Chondrocyte (in vitro differentiated cells): Measurements from ENCODE around the gene AURKAIP1. TPM values are rescaled to one million over a fixed set of nuclear protein-coding genes. Genes with fewer than 3 reads are reported as not detected.
"Not testable (repeated sequence)": the region's sequence is repeated elsewhere in the genome, so short reads cannot be mapped to it uniquely, and the experiment has no call there.

Source experiments
- DNase-seq: peaks from one replicate; pipeline ENCODE4 v3.0.0; 2021; ENCODE audit warnings: mixed read lengths, low spot score
- H3K27ac Mint-ChIP-seq: one replicate; pipeline ENCODE4 v1.8.0; 2021; ENCODE audit warnings: mild to moderate bottlenecking, moderate library complexity, mixed read lengths; ENCODE audit not compliant: unreplicated experiment
- H3K27me3 Mint-ChIP-seq: 2 replicates; pipeline ENCODE4 v1.8.0; 2021; ENCODE audit warnings: low read depth, mixed read lengths
- H3K36me3 Mint-ChIP-seq: 2 replicates; pipeline ENCODE4 v1.8.0; 2021; ENCODE audit warnings: low read depth, mixed read lengths
- H3K4me1 Mint-ChIP-seq: 2 replicates; pipeline ENCODE4 v1.8.0; 2021; ENCODE audit warnings: low read depth, mild to moderate bottlenecking, mixed read lengths
- H3K4me3 Mint-ChIP-seq: one replicate; pipeline ENCODE4 v1.8.0; 2021; ENCODE audit warnings: mild to moderate bottlenecking, moderate library complexity, mixed read lengths; ENCODE audit not compliant: unreplicated experiment
- H3K9me3 Mint-ChIP-seq: 2 replicates; pipeline ENCODE4 v1.8.0; 2021; ENCODE audit warnings: low read depth, mixed read lengths
- CTCF ChIP-seq: fragments of 200-600 bp; sonication (generic); IDR thresholded peaks from 2 replicates; pipeline ENCODE4 v1.5.0; 2021; ENCODE audit warnings: antibody characterized with exemption, mild to moderate bottlenecking, moderate library complexity
- total RNA-seq: library from RNA; stranded (reverse); gene quantifications from 3 replicates; pipeline ENCODE4 v1.2.1, GENCODE V29; 2021

AURKAIP1 gene
- total RNA-seq, 1 donor from 2014 or later: 89.0 TPM

- H3K4me3 Mint-ChIP-seq: no peak overlapping the region
- H3K27ac Mint-ChIP-seq: no peak overlapping the region
- no peaks in the 10 kb centered on the region for H3K9me3 Mint-ChIP-seq
- TF ChIP-seq CTCF: peak; percentile 94
- no peak for DNase-seq
- H3K4me1 Mint-ChIP-seq: peaks cover 26% of the 10 kb centered on the region
- H3K27me3 Mint-ChIP-seq: no peaks in the 10 kb centered on the region
- H3K36me3 Mint-ChIP-seq: peaks cover 2% of the 10 kb centered on the region
Observed at GRCh38 chr1:1371746-1372711, 3.0 kb downstream of the AURKAIP1 start.

GRCh38 chr1:1371364-1371745 is 3.7 kb downstream of the AURKAIP1 start:
- no peak overlapping the region for H3K27ac Mint-ChIP-seq
- peaks cover 2% of the 10 kb centered on the region for H3K36me3 Mint-ChIP-seq
- H3K27me3 Mint-ChIP-seq: no peaks in the 10 kb centered on the region
- no peak for TF ChIP-seq CTCF
- H3K9me3 Mint-ChIP-seq: no peaks in the 10 kb centered on the region
- no peak overlapping the region for H3K4me3 Mint-ChIP-seq
- H3K4me1 Mint-ChIP-seq: peaks cover 24% of the 10 kb centered on the region
- no peak for DNase-seq

- Mint-ChIP-seq H3K9me3 (no peaks in the 10 kb centered on the region), H3K4me1 (peaks cover 21% of the 10 kb centered on the region), H3K27ac (no peak overlapping the region), H3K27me3 (no peaks in the 10 kb centered on the region), H3K4me3 (no peak overlapping the region), H3K36me3 (peaks cover 2% of the 10 kb centered on the region)
- no peak for TF ChIP-seq CTCF
- DNase-seq: no peak
Observed at GRCh38 chr1:1370771-1371300, 4.2 kb downstream of the AURKAIP1 start.

- not testable (repeated sequence) for H3K27ac Mint-ChIP-seq, H3K4me3 Mint-ChIP-seq, H3K9me3 Mint-ChIP-seq, H3K36me3 Mint-ChIP-seq, H3K27me3 Mint-ChIP-seq, DNase-seq
- H3K4me1 Mint-ChIP-seq: peaks cover 17% of the 10 kb centered on the region
Observed at GRCh38 chr1:1370094-1370493, 4.9 kb downstream of the AURKAIP1 start.

- no peak for TF ChIP-seq CTCF
- Mint-ChIP-seq H3K27ac (no peak overlapping the region), H3K4me1 (peaks cover 3% of the 10 kb centered on the region), H3K27me3 (no peaks in the 10 kb centered on the region), H3K4me3 (no peak overlapping the region), H3K36me3 (no peaks in the 10 kb centered on the region), H3K9me3 (no peaks in the 10 kb centered on the region)
- no peak for DNase-seq
Observed at GRCh38 chr1:1367315-1367714, 7.7 kb downstream of the AURKAIP1 start.
